HTR-8/SVneo (cell line): Measurements from ENCODE around the gene CHCHD10.

Experiments
- DNase-seq: peaks from one replicate; pipeline ENCODE4 v3.0.0; 2011; ENCODE audit warnings: low spot score, mixed read lengths; ENCODE audit not compliant: insufficient read length
- FAIRE-seq: peaks from 2 replicates; lab custom pipeline; 2011; peaks lifted over from hg19 to GRCh38; lab: Jason Lieb, UNC

Gene CHCHD10

GRCh38 chr22:23774114-23774921 lies 6.5 kb upstream of the CHCHD10 start:
- FAIRE-seq (no peak), DNase-seq (no peak)

GRCh38 chr22:23773483-23774113 lies 5.8 kb upstream of the CHCHD10 start:
- FAIRE-seq (no peak), DNase-seq (no peak)

GRCh38 chr22:23772649-23773473 lies 5.1 kb upstream of the CHCHD10 start, which contains the start of gene MMP11:
TSS of gene MMP11 (plus strand) at chr22:23772849. CDS start at chr22:23772871, 22 bp downstream.
- no peak for FAIRE-seq
- no peak for DNase-seq

GRCh38 chr22:23772315-23772648 lies 4.5 kb upstream of the CHCHD10 start:
- no peak for DNase-seq
- FAIRE-seq, result no peak

- FAIRE-seq (no peak), DNase-seq (no peak)
These were observed 1.7 kb upstream of the CHCHD10 start for GRCh38 chr22:23769321-23769965.

GRCh38 chr22:23767303-23767672 lies 484 bp downstream of the CHCHD10 start:
- DNase-seq (no peak), FAIRE-seq (no peak)

GRCh38 chr22:23764899-23765881 lies 2.6 kb downstream of the CHCHD10 start:
- DNase-seq, result no peak
- FAIRE-seq, result no peak

GRCh38 chr22:23763954-23764353 lies 3.8 kb downstream of the CHCHD10 start:
- FAIRE-seq (no peak), DNase-seq (no peak)

- DNase-seq, result no peak
These were observed 4.2 kb downstream of the CHCHD10 start for GRCh38 chr22:23763579-23763945.

GRCh38 chr22:23762842-23763578 lies 4.8 kb downstream of the CHCHD10 start, which contains the start of gene C22orf15:
TSS of gene C22orf15 (plus strand) at chr22:23762990. CDS start at chr22:23763307, 317 bp downstream.
- DNase-seq, result no peak
- FAIRE-seq, result no peak

More at GRCh38 chr22:23763579-23763945, 4.2 kb downstream of the CHCHD10 start:
- no peak for FAIRE-seq

GRCh38 chr22:23760056-23760455 lies 7.7 kb downstream of the CHCHD10 start:
- DNase-seq (no peak), FAIRE-seq (no peak)

GRCh38 chr22:23759566-23759965 lies 8.2 kb downstream of the CHCHD10 start:
- no peak for DNase-seq
- no peak for FAIRE-seq

- DNase-seq (no peak), FAIRE-seq (no peak)
These were observed 10.9 kb downstream of the CHCHD10 start for GRCh38 chr22:23756891-23757290.

- DNase-seq (no peak), FAIRE-seq (no peak)
These were observed 12.1 kb downstream of the CHCHD10 start for GRCh38 chr22:23755711-23756110.

GRCh38 chr22:23754980-23755636 lies 12.7 kb downstream of the CHCHD10 start:
- DNase-seq (no peak), FAIRE-seq (no peak)

GRCh38 chr22:23754220-23754919 lies 13.4 kb downstream of the CHCHD10 start, which contains the start of gene VPREB3:
TSS of gene VPREB3 (minus strand) at chr22:23754425. CDS start at chr22:23754363, 62 bp downstream.
- FAIRE-seq, result no peak
- DNase-seq, result no peak

- DNase-seq, result no peak
- no peak for FAIRE-seq
These were observed 14.4 kb downstream of the CHCHD10 start for GRCh38 chr22:23753385-23753784.
